Measurements from ENCODE around the gene WDR81. TPM values are rescaled to one million over a fixed set of nuclear protein-coding genes. Genes with fewer than 3 reads are reported as not detected.

The WDR81 gene
- total RNA-seq, 2 donors from 2014 or later, result 39.2 to 72.9 TPM

GRCh38 chr17:1752425-1753262 lies 28.1 kb downstream of the WDR81 start:
- Histone ChIP-seq H3K9me3 (no peaks in the 10 kb centered on the region), H3K27ac (peak overlapping the region; percentile 62 to 70), H3K36me3 (no peaks in the 10 kb centered on the region), H3K4me1 (replicated peaks) (no peaks in the 10 kb centered on the region), H3K4me3 (peak overlapping the region in 1 of 2 donors; percentile 8), H3K27me3 (replicated peaks; ENCODE audit: insufficient read depth) (no peaks in the 10 kb centered on the region)
- WGBS, result 51% methylated on average over 18 of the region's 18 CpGs
- intact Hi-C loops (cut with DNase I), result no loop called here
- no peak for DNase-seq (ENCODE audit: low spot score)
- peak; percentile 69 for TF ChIP-seq POLR2AphosphoS5 (IDR thresholded peaks at IDR 0.05)
- TF ChIP-seq CTCF (IDR thresholded peaks at IDR 0.05), result peak in 1 of 4 experiments; percentile 17
- TF ChIP-seq POLR2A (IDR thresholded peaks at IDR 0.05), result peak; percentile 10

GRCh38 chr17:1753767-1754429 lies 29.4 kb downstream of the WDR81 start:
- intact Hi-C loops (cut with DNase I), result no loop called here
- no peak for DNase-seq (ENCODE audit: low spot score)
- Histone ChIP-seq H3K4me3 (no peak overlapping the region), H3K27me3 (replicated peaks; ENCODE audit: insufficient read depth) (no peaks in the 10 kb centered on the region), H3K27ac (peak overlapping the region in 1 of 2 donors; percentile 62), H3K9me3 (no peaks in the 10 kb centered on the region), H3K4me1 (replicated peaks) (no peaks in the 10 kb centered on the region), H3K36me3 (no peaks in the 10 kb centered on the region)
- no peak for TF ChIP-seq CTCF (IDR thresholded peaks at IDR 0.05)
- TF ChIP-seq POLR2AphosphoS5 (IDR thresholded peaks at IDR 0.05), result no peak
- TF ChIP-seq POLR2A (IDR thresholded peaks at IDR 0.05), result no peak
- WGBS, result 75% methylated on average over 18 of the region's 23 CpGs

GRCh38 chr17:1754430-1755112 lies 30.1 kb downstream of the WDR81 start:
- H3K9me3 ChIP-seq, result no peaks in the 10 kb centered on the region
- H3K27ac ChIP-seq, result peak overlapping the region; percentile 10 to 62
- no peaks in the 10 kb centered on the region for H3K4me1 ChIP-seq (replicated peaks)
- no peak for TF ChIP-seq CTCF (IDR thresholded peaks at IDR 0.05)
- TF ChIP-seq POLR2A (IDR thresholded peaks at IDR 0.05), result no peak
- TF ChIP-seq POLR2AphosphoS5 (IDR thresholded peaks at IDR 0.05), result no peak
- WGBS, result 49% methylated on average over 24 of the region's 25 CpGs
- H3K4me3 ChIP-seq, result no peak overlapping the region
- H3K36me3 ChIP-seq, result no peaks in the 10 kb centered on the region
- intact Hi-C loops (cut with DNase I), result no loop called here
- DNase-seq (ENCODE audit: low spot score), result no peak
- no peaks in the 10 kb centered on the region for H3K27me3 ChIP-seq (replicated peaks; ENCODE audit: insufficient read depth)

GRCh38 chr17:1755252-1755826 lies 30.8 kb downstream of the WDR81 start:
- Histone ChIP-seq H3K27me3 (replicated peaks; ENCODE audit: insufficient read depth) (no peaks in the 10 kb centered on the region), H3K36me3 (no peaks in the 10 kb centered on the region), H3K27ac (peak overlapping the region; percentile 10 to 62), H3K4me1 (replicated peaks) (no peaks in the 10 kb centered on the region), H3K9me3 (no peaks in the 10 kb centered on the region), H3K4me3 (no peak overlapping the region)
- no peak for DNase-seq (ENCODE audit: low spot score)
- TF ChIP-seq CTCF (IDR thresholded peaks at IDR 0.05) (no peak), POLR2AphosphoS5 (IDR thresholded peaks at IDR 0.05) (no peak), POLR2A (IDR thresholded peaks at IDR 0.05) (no peak)
- intact Hi-C loops (cut with DNase I), result no loop called here
- 49% methylated on average over 19 of the region's 20 CpGs for WGBS
